Diencephalon (tissue), 1 donor: ENCODE results near the gene GP1BB. TPM values are rescaled to one million over a fixed set of nuclear protein-coding genes. Genes with fewer than 3 reads are reported as not detected.

Experiments
- total RNA-seq: library from RNA; depleted of rRNA; stranded (reverse); fragments of >200 nt; gene quantifications from one replicate; pipeline ENCODE4 v1.2.3, GENCODE V29; 2014

Gene GP1BB
- 16.8 TPM for total RNA-seq

GRCh38 chr22:19723232-19723982, at the start of gene GP1BB:
GP1BB (plus strand) TSS chr22:19723539; CDS start chr22:19723570, 31 bp downstream.

GRCh38 chr22:19714312-19715187, 8.8 kb upstream of the GP1BB start, which contains the start of gene SEPTIN5:
SEPTIN5 (plus strand) TSS chr22:19714503; CDS start chr22:19714589, 86 bp downstream.

GRCh38 chr22:19760058-19760950, 37.0 kb downstream of the GP1BB start, which contains the start of gene TBX1:
TBX1 (plus strand) TSS chr22:19760778; CDS start chr22:19760844, 66 bp downstream.

Other genes with a start within 250 kb of the GP1BB start
- gene UFD1, start 244.3 kb upstream of the GP1BB start, total RNA-seq, result 29.1 TPM
- 1.8 TPM for gene CDC45, start 243.6 kb upstream of the GP1BB start, total RNA-seq
- gene CLDN5, start 199.1 kb upstream of the GP1BB start, total RNA-seq, result 91.8 TPM
- 178 TPM for gene SEPTIN5, start 9.0 kb upstream of the GP1BB start, total RNA-seq
- not detected for gene TBX1, start 37.2 kb downstream of the GP1BB start, total RNA-seq
- 2.5 TPM for gene GNB1L, start 131.3 kb downstream of the GP1BB start, total RNA-seq
- 17.5 TPM for gene RTL10, start 131.3 kb downstream of the GP1BB start, total RNA-seq
- 46.6 TPM for gene COMT, start 218.2 kb downstream of the GP1BB start, total RNA-seq
- gene TXNRD2, start 218.3 kb downstream of the GP1BB start, total RNA-seq, result 14.1 TPM